WTC11 (cell line): ENCODE data around the gene NOP16.

Experiments used
- ATF1 ChIP-seq: sonication (generic); formaldehyde crosslinking; IDR thresholded peaks from 2 replicates; pipeline ENCODE4 v1.8.1; 2023; ENCODE audit warnings: mild to moderate bottlenecking, moderate library complexity, missing genetic modification reagents
- CTCF ChIP-seq: fragments of 200-600 bp; IDR thresholded peaks from 2 replicates; pipeline ENCODE4 v1.8.0; 2022; ENCODE audit warnings: antibody characterized with exemption
- E2F1 ChIP-seq: sonication (generic); formaldehyde crosslinking; IDR thresholded peaks from 2 replicates; pipeline ENCODE4 v1.8.0; 2022; ENCODE audit warnings: mild to moderate bottlenecking, missing genetic modification reagents
- ETV6 ChIP-seq: sonication (generic); formaldehyde crosslinking; IDR thresholded peaks from 2 replicates; pipeline ENCODE4 v1.8.1; 2022; ENCODE audit warnings: mild to moderate bottlenecking, missing genetic modification reagents
- FOXJ3 ChIP-seq: sonication (generic); formaldehyde crosslinking; IDR thresholded peaks from 2 replicates; pipeline ENCODE4 v1.9.0; 2021; ENCODE audit warnings: missing genetic modification reagents, mild to moderate bottlenecking, borderline replicate concordance
- JUN ChIP-seq: sonication (generic); formaldehyde crosslinking; IDR thresholded peaks from 2 replicates; pipeline ENCODE4 v1.8.0; 2023; ENCODE audit warnings: mild to moderate bottlenecking, missing genetic modification reagents
- KAT7 ChIP-seq: sonication (generic); formaldehyde crosslinking; IDR thresholded peaks from 2 replicates; pipeline ENCODE4 v1.8.1; 2023; ENCODE audit warnings: missing genetic modification reagents, mild to moderate bottlenecking, borderline replicate concordance
- NR3C1 ChIP-seq: sonication (generic); formaldehyde crosslinking; conservative IDR thresholded peaks from 2 replicates; pipeline ENCODE4 v1.8.1; 2023; ENCODE audit warnings: low read depth, mild to moderate bottlenecking, missing genetic modification reagents
- STAT6 ChIP-seq: sonication (generic); formaldehyde crosslinking; conservative IDR thresholded peaks from 2 replicates; pipeline ENCODE4 v1.8.1; 2023; ENCODE audit warnings: mild to moderate bottlenecking, low read depth, missing genetic modification reagents, moderate library complexity
- TEAD1 ChIP-seq: sonication (generic); formaldehyde crosslinking; IDR thresholded peaks from 2 replicates; pipeline ENCODE4 v1.8.0; 2022; ENCODE audit warnings: mild to moderate bottlenecking, missing genetic modification reagents
- TP53 ChIP-seq: sonication (generic); formaldehyde crosslinking; IDR thresholded peaks from 2 replicates; pipeline ENCODE4 v1.8.1; 2023; ENCODE audit warnings: mild to moderate bottlenecking, missing genetic modification reagents
- ZNF138 ChIP-seq: sonication (generic); formaldehyde crosslinking; conservative IDR thresholded peaks from 2 replicates; pipeline ENCODE4 v1.8.1; 2022; ENCODE audit warnings: mild to moderate bottlenecking, moderate library complexity, missing genetic modification reagents
- ZNF219 ChIP-seq: sonication (generic); formaldehyde crosslinking; IDR thresholded peaks from 2 replicates; pipeline ENCODE4 v1.8.0; 2023; ENCODE audit warnings: missing genetic modification reagents, mild to moderate bottlenecking, borderline replicate concordance
- ZNF416 ChIP-seq: fragments of 250-450 bp; sonication (Bioruptor Pico); IDR thresholded peaks from 2 replicates; pipeline ENCODE4 v1.9.0; 2021; ENCODE audit warnings: mild to moderate bottlenecking, inconsistent platforms

- no peak for TF ChIP-seq CTCF
- TF ChIP-seq ZNF219 (CRISPR knock-in tag), result no peak
- no peak for TF ChIP-seq NR3C1 (CRISPR knock-in tag)
- no peak for TF ChIP-seq KAT7 (CRISPR knock-in tag)
- TF ChIP-seq STAT6, result no peak
- TF ChIP-seq ETV6 (CRISPR knock-in tag), result no peak
- no peak for TF ChIP-seq FOXJ3 (CRISPR knock-in tag)
- TF ChIP-seq TP53 (CRISPR knock-in tag), result no peak
- TF ChIP-seq ZNF138 (CRISPR knock-in tag), result no peak
- TF ChIP-seq E2F1 (CRISPR knock-in tag), result no peak
- TF ChIP-seq ATF1, result no peak
- no peak for TF ChIP-seq JUN (CRISPR knock-in tag)
- no peak for TF ChIP-seq TEAD1 (CRISPR knock-in tag)
- TF ChIP-seq ZNF416 (CRISPR knock-in tag), result no peak
These were observed 25.4 kb upstream of the NOP16 start for GRCh38 chr5:176413709-176414191.
